Measurements from ENCODE around the gene NXT2.

DNA sequence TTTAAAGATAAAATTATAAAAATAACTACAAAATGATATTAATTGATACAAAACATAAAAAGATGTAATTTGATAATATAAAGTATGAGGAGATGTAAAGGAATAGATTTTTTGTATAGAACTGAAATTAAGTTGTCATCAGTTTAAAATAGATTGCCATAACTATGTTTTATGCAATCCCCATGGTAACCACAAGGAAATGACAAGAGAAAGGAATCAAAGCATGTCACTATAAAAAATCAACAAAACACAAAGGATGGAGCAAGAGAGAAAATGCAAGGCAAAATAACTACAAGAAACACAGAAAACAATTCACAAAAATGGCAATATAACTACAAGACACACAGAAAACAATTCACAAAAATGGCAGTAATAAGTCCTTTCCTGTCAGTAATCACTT, 27.7 kb upstream of the NXT2 start:
- TF ChIP-seq, protein P1, sequence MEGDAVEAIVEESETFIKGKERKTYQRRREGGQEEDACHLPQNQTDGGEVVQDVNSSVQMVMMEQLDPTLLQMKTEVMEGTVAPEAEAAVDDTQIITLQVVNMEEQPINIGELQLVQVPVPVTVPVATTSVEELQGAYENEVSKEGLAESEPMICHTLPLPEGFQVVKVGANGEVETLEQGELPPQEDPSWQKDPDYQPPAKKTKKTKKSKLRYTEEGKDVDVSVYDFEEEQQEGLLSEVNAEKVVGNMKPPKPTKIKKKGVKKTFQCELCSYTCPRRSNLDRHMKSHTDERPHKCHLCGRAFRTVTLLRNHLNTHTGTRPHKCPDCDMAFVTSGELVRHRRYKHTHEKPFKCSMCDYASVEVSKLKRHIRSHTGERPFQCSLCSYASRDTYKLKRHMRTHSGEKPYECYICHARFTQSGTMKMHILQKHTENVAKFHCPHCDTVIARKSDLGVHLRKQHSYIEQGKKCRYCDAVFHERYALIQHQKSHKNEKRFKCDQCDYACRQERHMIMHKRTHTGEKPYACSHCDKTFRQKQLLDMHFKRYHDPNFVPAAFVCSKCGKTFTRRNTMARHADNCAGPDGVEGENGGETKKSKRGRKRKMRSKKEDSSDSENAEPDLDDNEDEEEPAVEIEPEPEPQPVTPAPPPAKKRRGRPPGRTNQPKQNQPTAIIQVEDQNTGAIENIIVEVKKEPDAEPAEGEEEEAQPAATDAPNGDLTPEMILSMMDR (conservative IDR thresholded peaks at IDR 0.05), result no peak
- TF ChIP-seq ZFX (IDR thresholded peaks at IDR 0.05), result no peak

Data from C4-2B (cell line).